H9 (cell line): ENCODE results near the gene NEGR1. TPM values are rescaled to one million over a fixed set of nuclear protein-coding genes. Genes with fewer than 3 reads are reported as not detected.

ENCODE experiments used
- DNase-seq: peaks from one replicate; pipeline ENCODE4 v3.0.0-alpha.2; 2017
- H2AFZ ChIP-seq: one replicate; pipeline ENCODE4 v1.6.1; 2013; ENCODE audit warnings: mild to moderate bottlenecking, low read length, control low read depth, moderate library complexity
- H2AK5ac ChIP-seq: 2 replicates; pipeline ENCODE4 v1.6.1; 2013; ENCODE audit warnings: low read length, control low read depth, mixed read lengths; ENCODE audit not compliant: insufficient read length
- H2BK120ac ChIP-seq: one replicate; pipeline ENCODE4 v1.6.1; 2013; ENCODE audit warnings: low read depth, mild to moderate bottlenecking, low read length, control low read depth, inconsistent platforms; ENCODE audit not compliant: poor library complexity, severe bottlenecking
- H2BK12ac ChIP-seq: 2 replicates; pipeline ENCODE4 v1.6.1; 2013; ENCODE audit warnings: low read length, control low read depth, mixed read lengths, low read depth; ENCODE audit not compliant: insufficient read length
- H2BK15ac ChIP-seq: 2 replicates; pipeline ENCODE4 v1.6.1; 2013; ENCODE audit warnings: low read depth, low read length, control low read depth
- H2BK20ac ChIP-seq: one replicate; pipeline ENCODE4 v1.6.1; 2013; ENCODE audit warnings: low read depth, mild to moderate bottlenecking, low read length, control low read depth, inconsistent platforms; ENCODE audit not compliant: poor library complexity, severe bottlenecking
- H2BK5ac ChIP-seq: 2 replicates; pipeline ENCODE4 v1.6.1; 2013; ENCODE audit warnings: low read length, control low read depth, mixed read lengths; ENCODE audit not compliant: insufficient read length
- H3K14ac ChIP-seq: 2 replicates; pipeline ENCODE4 v1.6.1; 2013; ENCODE audit warnings: low read length, control low read depth; ENCODE audit not compliant: insufficient read depth
- H3K18ac ChIP-seq: 2 replicates; pipeline ENCODE4 v1.6.1; 2013; ENCODE audit warnings: low read depth, mild to moderate bottlenecking, mixed read lengths, low read length, control low read depth; ENCODE audit not compliant: insufficient read length
- H3K23ac ChIP-seq: 2 replicates; pipeline ENCODE4 v1.6.1; 2013; ENCODE audit warnings: low read length, control low read depth, mixed read lengths, low read depth; ENCODE audit not compliant: insufficient read length
- H3K23me2 ChIP-seq: 2 replicates; pipeline ENCODE4 v1.6.1; 2013; ENCODE audit warnings: low read depth, mild to moderate bottlenecking, mixed read lengths, low read length, control low read depth; ENCODE audit not compliant: insufficient read length, poor library complexity, severe bottlenecking
- H3K27ac ChIP-seq: 2 replicates; pipeline ENCODE4 v1.5.1; 2013; ENCODE audit warnings: low read length, control low read depth, mixed read lengths, low read depth; ENCODE audit not compliant: insufficient read length
- H3K27me3 ChIP-seq: 2 replicates; pipeline ENCODE4 v1.6.1; 2013; ENCODE audit warnings: low read length, control low read depth, inconsistent platforms; ENCODE audit not compliant: insufficient read depth
- H3K4ac ChIP-seq: 2 replicates; pipeline ENCODE4 v1.6.1; 2013; ENCODE audit warnings: low read depth, mild to moderate bottlenecking, control low read depth, inconsistent platforms, low read length, moderate library complexity
- H3K4me1 ChIP-seq: 2 replicates; pipeline ENCODE4 v1.6.1; 2013; ENCODE audit warnings: low read length, control low read depth, inconsistent platforms; ENCODE audit not compliant: insufficient read depth
- H3K4me2 ChIP-seq: 2 replicates; pipeline ENCODE4 v1.6.1; 2013; ENCODE audit warnings: low read length, control low read depth, mixed read lengths; ENCODE audit not compliant: insufficient read length, insufficient read depth
- H3K56ac ChIP-seq: 2 replicates; pipeline ENCODE4 v1.6.1; 2013; ENCODE audit warnings: low read depth, mild to moderate bottlenecking, mixed read lengths, low read length, control low read depth; ENCODE audit not compliant: insufficient read length
- H3K79me1 ChIP-seq: 2 replicates; pipeline ENCODE4 v1.6.1; 2013; ENCODE audit warnings: low read depth, mild to moderate bottlenecking, moderate library complexity, low read length, control low read depth, inconsistent platforms; ENCODE audit not compliant: insufficient read depth, poor library complexity, severe bottlenecking
- H3K79me2 ChIP-seq: 2 replicates; pipeline ENCODE4 v1.6.1; 2013; ENCODE audit warnings: low read length, control low read depth, inconsistent platforms; ENCODE audit not compliant: insufficient read depth
- H3K9ac ChIP-seq: 2 replicates; pipeline ENCODE4 v1.6.1; 2013; ENCODE audit warnings: low read length, control low read depth, mixed read lengths; ENCODE audit not compliant: insufficient read length; ENCODE audit errors: extremely low read depth
- H3K9me3 ChIP-seq: one replicate; pipeline ENCODE4 v1.6.1; 2013; ENCODE audit warnings: low read depth, low read length, inconsistent platforms; ENCODE audit not compliant: control insufficient read depth
- H3T11ph ChIP-seq: one replicate; pipeline ENCODE4 v1.6.1; 2013; ENCODE audit warnings: mild to moderate bottlenecking, low read length, control low read depth, inconsistent platforms
- H4K20me1 ChIP-seq: one replicate; pipeline ENCODE4 v1.6.1; 2013; ENCODE audit not compliant: control insufficient read depth, insufficient read length, insufficient read depth
- H4K5ac ChIP-seq: 2 replicates; pipeline ENCODE4 v1.6.1; 2013; ENCODE audit warnings: low read depth, mild to moderate bottlenecking, mixed read lengths, low read length, control low read depth; ENCODE audit not compliant: insufficient read length
- H4K8ac ChIP-seq: replicated peaks from 2 replicates; pipeline ENCODE4 v1.6.1; 2013; ENCODE audit warnings: low read length, control low read depth, mixed read lengths, low read depth; ENCODE audit not compliant: insufficient read length
- H4K91ac ChIP-seq: 2 replicates; pipeline ENCODE4 v1.6.1; 2013; ENCODE audit warnings: low read depth, mild to moderate bottlenecking, moderate library complexity, mixed read lengths, low read length, control low read depth; ENCODE audit not compliant: insufficient read length
- H3K27ac Mint-ChIP-seq, 3 experiments: 2 replicates in 2 of 3; 3 replicates in 1 of 3; pipeline ENCODE4 v1.8.0; 2020 to 2021; ENCODE audit warnings: mixed read lengths in 3 of 3, mild to moderate bottlenecking in 1 of 3, moderate library complexity in 1 of 3
- H3K27me3 Mint-ChIP-seq: 2 replicates; pipeline ENCODE4 v1.8.0; 2021; ENCODE audit warnings: low read depth, mild to moderate bottlenecking, moderate library complexity, mixed read lengths
- H3K36me3 Mint-ChIP-seq, 3 experiments: 2 replicates in 2 of 3; 3 replicates in 1 of 3; pipeline ENCODE4 v1.8.0; 2020 to 2021; ENCODE audit warnings: low read depth in 3 of 3, mixed read lengths in 3 of 3; ENCODE audit not compliant: insufficient read depth in 1 of 3
- H3K4me1 Mint-ChIP-seq, 2 experiments: 2 replicates each; pipeline ENCODE4 v1.8.0; 2020; ENCODE audit warnings: mixed read lengths in 2 of 2
- H3K4me3 Mint-ChIP-seq, 2 experiments: 2 replicates in 1 of 2; 3 replicates in 1 of 2; pipeline ENCODE4 v1.8.0; 2020 to 2021; ENCODE audit warnings: mild to moderate bottlenecking in 2 of 2, mixed read lengths in 2 of 2, moderate library complexity in 1 of 2
- H3K9me3 Mint-ChIP-seq, 2 experiments: 2 replicates in 1 of 2; 3 replicates in 1 of 2; pipeline ENCODE4 v1.8.0; 2020; ENCODE audit warnings: mild to moderate bottlenecking in 2 of 2, mixed read lengths in 2 of 2, moderate library complexity in 1 of 2
- CTCF ChIP-seq: fragments of 200-600 bp; sonication (generic); conservative IDR thresholded peaks from 3 replicates; pipeline ENCODE4 v1.8.0; 2021; ENCODE audit warnings: antibody characterized with exemption, mild to moderate bottlenecking
- WGBS: extraction: QIAGEN DNeasy Blood & Tissue Kit; methylation state at CpG from one replicate; pipeline ENCODE4 v1.1.7; 2013; ENCODE audit warnings: missing lambda C conversion rate, low lambda C conversion rate, mixed read lengths; ENCODE audit not compliant: insufficient read length; ENCODE audit errors: extremely low coverage; 5-methylcytosine and 5-hydroxymethylcytosine counted together
- total RNA-seq: library from RNA; stranded (reverse); gene quantifications from 2 replicates; pipeline ENCODE4 v1.2.1, GENCODE V29; 2021

Gene NEGR1
- total RNA-seq, 1 experiment from 2014 or later = 0.13 TPM

DNA sequence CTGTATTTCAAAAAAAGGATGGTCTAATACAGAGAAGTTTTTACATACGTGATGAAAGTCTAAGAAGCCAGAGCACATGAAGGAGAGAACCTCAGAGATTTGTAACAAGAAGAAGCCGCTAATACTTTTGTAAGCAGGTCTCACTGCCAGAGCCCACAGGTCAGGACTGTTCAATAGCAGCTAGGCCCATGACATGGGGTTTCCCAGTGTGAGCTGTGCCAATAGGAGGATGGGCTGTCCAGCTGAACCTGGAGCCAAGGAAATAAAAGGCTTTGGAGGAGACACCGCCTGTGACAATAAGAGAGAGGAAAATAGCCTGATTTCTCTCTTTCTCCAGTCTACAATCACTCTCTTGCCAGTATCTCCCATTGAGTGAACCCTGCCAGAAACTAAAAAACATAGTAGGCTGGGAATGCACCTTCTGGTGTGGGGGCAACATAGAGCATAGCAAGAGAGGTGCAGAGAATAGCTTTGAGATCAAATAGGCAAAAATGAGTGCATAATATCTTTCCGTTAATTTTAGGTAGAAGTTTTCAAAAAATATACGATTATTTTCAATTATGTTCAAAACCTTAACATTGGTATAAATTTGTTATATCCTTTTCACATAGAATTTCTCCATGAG, 360.3 kb downstream of the NEGR1 start:
- H3K23ac ChIP-seq = no peak overlapping the region
- no peaks in the 10 kb centered on the region for H3K9me3 Mint-ChIP-seq
- no peak overlapping the region for H3K9ac ChIP-seq
- H3K4ac ChIP-seq = no peak overlapping the region
- no peak overlapping the region for H2BK20ac ChIP-seq
- peaks cover 19% of the 10 kb centered on the region in 2 experiments for H3K4me1 Mint-ChIP-seq
- H3K23me2 ChIP-seq = no peaks in the 10 kb centered on the region
- no peak overlapping the region for H3K4me2 ChIP-seq
- H4K91ac ChIP-seq = no peak overlapping the region
- H2AFZ ChIP-seq = no peak overlapping the region
- H3K14ac ChIP-seq = no peak overlapping the region
- WGBS = no CpG with 5 or more reads among the region's 5 CpGs
- no peak overlapping the region for H2BK5ac ChIP-seq
- no peak overlapping the region for H3K4me3 Mint-ChIP-seq
- no peak overlapping the region for H4K8ac ChIP-seq
- peak; percentile 43; the same call in 2 of the 3 replicates for TF ChIP-seq CTCF
- no peak overlapping the region for H3T11ph ChIP-seq
- H3K27ac ChIP-seq = no peak overlapping the region
- H3K27me3 ChIP-seq = no peaks in the 10 kb centered on the region
- no peaks in the 10 kb centered on the region; a peak in 1 of 7 replicates for H3K36me3 Mint-ChIP-seq
- H3K27me3 Mint-ChIP-seq = no peaks in the 10 kb centered on the region
- DNase-seq = no peak
- no peak overlapping the region for H2BK15ac ChIP-seq
- H3K56ac ChIP-seq = no peak overlapping the region
- no peaks in the 10 kb centered on the region for H3K79me2 ChIP-seq
- H3K9me3 ChIP-seq = no peaks in the 10 kb centered on the region
- no peaks in the 10 kb centered on the region for H3K79me1 ChIP-seq
- no peak overlapping the region for H4K5ac ChIP-seq
- no peak overlapping the region for H2BK12ac ChIP-seq
- no peaks in the 10 kb centered on the region for H4K20me1 ChIP-seq
- H3K18ac ChIP-seq = no peak overlapping the region
- H2AK5ac ChIP-seq = no peak overlapping the region
- H3K4me1 ChIP-seq = no peaks in the 10 kb centered on the region
- H2BK120ac ChIP-seq = no peak overlapping the region
- H3K27ac Mint-ChIP-seq = no peak overlapping the region; a peak in 1 of 7 replicates
